ENCODE data around the gene UBE2B.

GRCh38 chr5:134432174-134432573, 60.8 kb downstream of the UBE2B start:
- TF ChIP-seq CTCF (IDR thresholded peaks at IDR 0.05) (no peak), POLR2A (IDR thresholded peaks at IDR 0.05) (no peak), POLR2AphosphoS5 (IDR thresholded peaks at IDR 0.05) (no peak)
